ENCODE measurements around the gene ADIPOR2.

ADIPOR2 gene

DNA sequence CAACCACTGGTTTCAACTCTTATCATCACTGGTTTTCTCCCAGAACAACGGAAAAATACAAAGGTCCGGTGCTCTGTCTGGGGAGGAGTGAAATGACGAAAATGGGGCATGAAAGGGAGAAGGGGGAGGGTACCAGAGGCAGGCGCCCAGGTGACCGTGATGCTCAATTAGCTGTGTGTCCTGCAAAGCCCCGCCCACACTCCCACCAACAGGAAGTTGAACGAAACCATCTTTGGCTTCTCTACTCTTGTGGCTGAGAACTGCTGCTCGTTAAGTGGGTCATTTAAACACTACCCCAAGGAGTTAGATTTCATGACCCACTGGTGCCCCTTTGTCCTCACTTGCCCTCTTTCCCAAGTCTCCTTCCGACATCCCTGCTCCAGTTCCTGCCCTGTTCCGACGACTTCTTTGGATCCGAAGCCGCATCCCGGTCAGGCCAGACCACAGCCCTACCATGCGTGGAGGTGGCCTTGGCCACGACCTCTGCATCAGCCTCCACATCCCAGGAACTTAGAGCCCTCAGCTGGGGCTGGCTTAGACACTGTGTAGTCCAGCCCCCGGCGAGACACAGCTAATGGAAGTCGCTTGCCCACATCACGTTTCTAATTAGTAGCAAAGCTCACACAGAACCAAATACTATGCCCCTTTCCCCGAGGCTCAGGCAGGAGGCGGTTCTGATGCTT lies 118.1 kb downstream of the ADIPOR2 start:
- Histone ChIP-seq H3K4me3 (ENCODE audit: low read length) (no peak overlapping the region), H3K36me3 (ENCODE audit: control insufficient read depth, low read depth, low read length) (no peaks in the 10 kb centered on the region), H3K9me3 (ENCODE audit: control insufficient read depth, low read depth, low read length) (no peaks in the 10 kb centered on the region), H3K27ac (ENCODE audit: low read length) (no peak overlapping the region), H3K27me3 (ENCODE audit: control insufficient read depth, insufficient read depth, low read length) (no peaks in the 10 kb centered on the region), H3K9ac (ENCODE audit: low read length) (no peak overlapping the region), H3K4me1 (ENCODE audit: control insufficient read depth, low read depth, low read length) (no peaks in the 10 kb centered on the region)

DNA sequence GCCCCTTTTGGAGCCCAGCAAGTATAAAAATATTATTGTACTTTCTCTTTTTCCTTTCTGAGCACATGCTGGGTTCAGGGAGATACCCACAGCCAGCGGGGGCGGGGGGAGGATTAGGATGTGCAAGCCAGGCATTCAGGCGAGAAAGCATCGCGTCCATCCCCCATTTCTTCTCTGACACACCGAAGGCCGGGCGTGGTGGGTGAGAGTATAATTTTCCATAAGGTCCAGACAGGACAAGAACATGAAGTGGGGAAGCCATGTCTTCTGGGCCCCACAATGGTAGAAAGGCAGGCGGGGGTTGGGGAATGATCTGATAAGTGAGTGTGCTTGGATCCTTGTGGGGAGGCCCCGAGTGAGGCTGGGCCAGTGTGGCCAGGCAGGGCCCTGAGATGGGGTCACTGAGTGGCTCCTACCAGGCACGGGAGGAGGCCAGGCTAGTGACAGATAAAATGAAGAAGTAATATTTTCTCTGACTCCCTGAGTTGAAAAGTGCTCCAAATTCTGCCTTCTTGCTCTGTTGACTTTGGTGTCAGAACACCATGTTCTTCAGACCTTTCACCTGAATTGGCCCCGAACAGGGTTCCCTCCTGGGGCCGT lies 118.8 kb downstream of the ADIPOR2 start:
- no peak overlapping the region for H3K9ac ChIP-seq (ENCODE audit: low read length)
- no peaks in the 10 kb centered on the region for H3K27me3 ChIP-seq (ENCODE audit: control insufficient read depth, insufficient read depth, low read length)
- no peak overlapping the region for H3K4me3 ChIP-seq (ENCODE audit: low read length)
- no peaks in the 10 kb centered on the region for H3K36me3 ChIP-seq (ENCODE audit: control insufficient read depth, low read depth, low read length)
- H3K4me1 ChIP-seq (ENCODE audit: control insufficient read depth, low read depth, low read length) = no peaks in the 10 kb centered on the region
- H3K9me3 ChIP-seq (ENCODE audit: control insufficient read depth, low read depth, low read length) = no peaks in the 10 kb centered on the region
- H3K27ac ChIP-seq (ENCODE audit: low read length) = no peak overlapping the region

DNA sequence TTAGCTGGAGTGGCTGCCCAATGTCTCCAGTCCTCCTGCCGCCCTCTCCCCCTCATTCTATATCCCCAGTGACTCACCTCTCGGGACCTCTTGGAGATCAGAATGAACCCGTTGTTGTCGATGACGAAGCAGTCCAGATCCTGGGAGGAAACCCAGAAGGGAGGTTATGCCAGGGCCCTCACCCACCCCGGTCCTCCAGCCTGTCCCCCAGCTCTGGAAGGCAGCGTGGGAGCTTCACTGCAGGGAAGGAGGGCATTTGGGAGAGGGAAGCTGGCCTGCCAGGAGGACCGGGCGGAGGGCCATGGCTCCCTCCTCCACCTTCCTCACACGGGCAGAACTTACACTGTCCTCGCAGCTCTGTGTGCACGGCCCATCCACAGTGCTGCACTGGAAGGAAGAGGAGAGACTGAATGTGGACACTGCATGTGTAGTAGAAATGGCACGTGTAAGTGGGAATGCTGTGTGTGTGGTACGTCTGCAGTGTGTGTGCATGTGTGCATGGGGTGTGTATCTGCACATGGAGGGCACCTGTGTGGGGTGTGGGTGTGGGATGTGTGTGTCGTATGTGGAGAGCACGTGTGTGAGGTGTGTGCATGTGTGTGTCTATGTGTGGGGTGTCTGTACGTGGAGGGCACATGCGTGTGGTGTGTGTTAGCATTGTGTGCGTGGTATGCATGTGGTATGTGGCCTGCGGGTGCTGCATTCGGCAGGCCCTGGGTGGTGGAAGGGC lies 119.5 kb downstream of the ADIPOR2 start:
- Histone ChIP-seq H3K27ac (ENCODE audit: low read length) (no peak overlapping the region), H3K36me3 (ENCODE audit: control insufficient read depth, low read depth, low read length) (no peaks in the 10 kb centered on the region), H3K9ac (ENCODE audit: low read length) (no peak overlapping the region), H3K4me3 (ENCODE audit: low read length) (no peak overlapping the region), H3K27me3 (ENCODE audit: control insufficient read depth, insufficient read depth, low read length) (no peaks in the 10 kb centered on the region), H3K9me3 (ENCODE audit: control insufficient read depth, low read depth, low read length) (no peaks in the 10 kb centered on the region), H3K4me1 (ENCODE audit: control insufficient read depth, low read depth, low read length) (no peaks in the 10 kb centered on the region)

DNA sequence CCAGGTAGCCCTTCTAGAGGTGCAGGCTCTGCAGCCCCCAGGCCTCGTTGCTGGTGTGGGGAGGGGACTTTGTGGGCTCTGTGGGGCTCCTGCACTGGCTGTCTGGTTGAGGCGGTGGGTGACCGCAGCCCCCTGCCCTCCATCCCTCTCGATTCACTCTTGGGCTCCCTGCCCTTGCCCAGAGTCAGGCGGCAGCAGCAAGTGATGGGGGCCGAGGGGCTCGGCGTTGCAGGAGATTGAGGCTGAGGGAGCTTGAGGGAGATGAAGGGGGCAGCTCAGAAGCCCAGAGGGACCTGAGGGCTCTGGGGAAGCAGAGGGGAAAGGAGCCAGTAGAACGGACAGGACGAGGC lies 120.0 kb downstream of the ADIPOR2 start:
- Histone ChIP-seq H3K4me1 (ENCODE audit: control insufficient read depth, low read depth, low read length) (no peaks in the 10 kb centered on the region), H3K9me3 (ENCODE audit: control insufficient read depth, low read depth, low read length) (no peaks in the 10 kb centered on the region), H3K27me3 (ENCODE audit: control insufficient read depth, insufficient read depth, low read length) (no peaks in the 10 kb centered on the region), H3K36me3 (ENCODE audit: control insufficient read depth, low read depth, low read length) (no peaks in the 10 kb centered on the region), H3K27ac (ENCODE audit: low read length) (no peak overlapping the region), H3K4me3 (ENCODE audit: low read length) (no peak overlapping the region), H3K9ac (ENCODE audit: low read length) (no peak overlapping the region)

DNA sequence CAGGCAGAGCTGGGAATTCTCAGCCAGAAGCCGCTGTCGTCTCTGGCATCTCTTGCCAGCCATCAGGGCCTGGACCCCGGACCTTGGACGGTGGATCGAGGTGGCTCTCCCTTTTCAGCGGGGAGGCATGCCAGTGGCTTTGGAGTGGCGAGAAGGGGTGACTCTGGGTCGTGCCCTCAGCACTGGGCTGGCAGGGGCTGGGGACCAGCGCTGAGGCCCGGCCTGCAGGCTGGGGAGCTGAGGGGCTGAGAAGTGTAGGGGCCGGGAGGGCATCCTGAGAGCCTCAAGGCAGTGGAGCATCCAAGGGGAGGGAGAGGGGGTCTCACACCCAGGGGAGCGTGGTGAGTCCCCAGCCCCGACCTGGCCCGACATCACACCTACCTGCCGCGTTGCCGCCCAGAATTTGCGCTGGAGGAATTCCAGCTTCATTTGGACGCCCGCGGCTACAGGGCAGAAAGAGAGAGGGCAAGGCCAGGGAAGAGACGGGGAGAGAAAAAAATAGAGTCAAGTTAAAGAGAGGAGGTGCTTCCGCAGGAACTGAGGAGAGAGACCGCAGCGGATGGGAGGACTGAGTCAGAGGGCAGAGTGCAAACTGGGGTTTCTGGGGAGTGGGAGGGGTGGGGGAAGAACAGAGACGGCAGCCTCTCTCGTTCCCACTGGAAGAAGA lies 120.5 kb downstream of the ADIPOR2 start:
- Histone ChIP-seq H3K27me3 (ENCODE audit: control insufficient read depth, insufficient read depth, low read length) (no peaks in the 10 kb centered on the region), H3K4me3 (ENCODE audit: low read length) (no peak overlapping the region), H3K27ac (ENCODE audit: low read length) (no peak overlapping the region), H3K4me1 (ENCODE audit: control insufficient read depth, low read depth, low read length) (no peaks in the 10 kb centered on the region), H3K9ac (ENCODE audit: low read length) (no peak overlapping the region), H3K36me3 (ENCODE audit: control insufficient read depth, low read depth, low read length) (no peaks in the 10 kb centered on the region), H3K9me3 (ENCODE audit: control insufficient read depth, low read depth, low read length) (no peaks in the 10 kb centered on the region)

DNA sequence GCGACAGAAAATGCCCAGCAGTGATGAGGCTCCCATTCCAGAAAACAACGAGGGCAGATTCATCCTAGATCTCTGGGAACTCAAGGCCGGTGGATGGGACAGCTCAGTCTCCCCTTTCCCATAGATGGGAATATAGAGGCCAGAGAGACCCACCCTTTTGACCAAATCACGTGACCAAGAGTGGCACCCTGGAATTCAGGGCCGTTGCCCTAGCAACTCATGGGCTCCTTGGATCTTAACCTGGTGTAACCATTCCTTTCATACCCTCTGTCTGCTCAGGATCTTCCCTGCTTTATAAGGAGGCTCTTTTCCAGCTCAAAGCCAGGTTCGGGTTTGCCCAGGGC lies 121.0 kb downstream of the ADIPOR2 start:
- Histone ChIP-seq H3K4me1 (ENCODE audit: control insufficient read depth, low read depth, low read length) (no peaks in the 10 kb centered on the region), H3K36me3 (ENCODE audit: control insufficient read depth, low read depth, low read length) (no peaks in the 10 kb centered on the region), H3K4me3 (ENCODE audit: low read length) (no peak overlapping the region), H3K9me3 (ENCODE audit: control insufficient read depth, low read depth, low read length) (no peaks in the 10 kb centered on the region), H3K27ac (ENCODE audit: low read length) (no peak overlapping the region), H3K27me3 (ENCODE audit: control insufficient read depth, insufficient read depth, low read length) (no peaks in the 10 kb centered on the region), H3K9ac (ENCODE audit: low read length) (no peak overlapping the region)

DNA sequence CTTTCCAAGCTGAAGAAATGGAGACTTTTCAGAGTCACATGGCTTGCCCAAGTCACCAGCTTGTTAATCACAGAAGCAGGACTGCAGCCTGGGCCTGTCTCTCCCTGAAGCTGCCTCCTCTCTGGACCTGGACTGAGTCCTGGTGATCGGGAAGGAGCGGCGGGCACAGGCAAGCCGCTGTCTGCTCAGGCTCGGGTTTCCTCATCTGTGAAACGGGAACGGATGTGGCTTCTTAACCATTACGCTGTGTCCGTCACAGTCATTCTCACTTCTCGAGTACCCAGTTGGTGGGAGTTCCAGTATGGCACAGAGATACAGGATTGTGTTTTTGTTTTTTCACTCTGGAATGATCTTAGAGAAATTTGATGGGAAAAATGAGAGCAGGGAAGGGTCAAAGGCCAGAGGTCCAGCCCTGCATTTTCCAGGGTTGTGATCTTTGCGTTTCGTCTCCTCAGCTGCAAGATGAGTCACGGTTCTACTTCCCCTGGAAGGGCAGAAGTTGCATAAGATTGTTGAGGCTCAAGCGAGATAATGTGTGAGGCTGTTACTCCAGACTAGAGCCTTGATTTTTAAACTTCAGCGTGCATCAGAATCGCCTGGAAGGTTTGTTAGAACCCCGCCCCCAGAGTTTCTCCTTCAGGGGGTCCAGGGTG lies 121.9 kb downstream of the ADIPOR2 start:
- no peaks in the 10 kb centered on the region for H3K4me1 ChIP-seq (ENCODE audit: control insufficient read depth, low read depth, low read length)
- no peaks in the 10 kb centered on the region for H3K27me3 ChIP-seq (ENCODE audit: control insufficient read depth, insufficient read depth, low read length)
- no peak overlapping the region for H3K4me3 ChIP-seq (ENCODE audit: low read length)
- H3K9ac ChIP-seq (ENCODE audit: low read length) = no peak overlapping the region
- H3K27ac ChIP-seq (ENCODE audit: low read length) = no peak overlapping the region
- no peaks in the 10 kb centered on the region for H3K9me3 ChIP-seq (ENCODE audit: control insufficient read depth, low read depth, low read length)
- no peaks in the 10 kb centered on the region for H3K36me3 ChIP-seq (ENCODE audit: control insufficient read depth, low read depth, low read length)

DNA sequence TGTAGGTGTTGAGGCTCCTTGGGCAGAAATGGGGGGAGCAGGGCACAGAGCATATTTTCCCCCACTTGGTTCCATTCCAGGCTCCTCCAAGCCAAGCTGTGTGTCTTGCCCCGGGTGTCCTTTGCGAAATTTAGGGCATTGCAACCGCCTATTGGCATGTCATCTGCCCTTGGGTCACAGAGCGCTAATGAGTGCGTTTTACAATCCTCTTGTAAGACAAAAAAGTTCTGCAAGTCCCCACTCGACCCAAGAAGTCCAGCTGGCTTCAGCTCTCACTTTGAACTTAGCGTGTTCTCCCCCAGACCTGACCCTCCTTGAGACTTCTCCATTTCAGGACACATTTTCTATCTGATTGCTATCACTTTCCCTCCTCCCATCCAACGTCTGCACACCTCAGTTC lies 123.4 kb downstream of the ADIPOR2 start:
- H3K36me3 ChIP-seq (ENCODE audit: control insufficient read depth, low read depth, low read length) = no peaks in the 10 kb centered on the region
- H3K4me3 ChIP-seq (ENCODE audit: low read length) = no peak overlapping the region
- no peak overlapping the region for H3K27ac ChIP-seq (ENCODE audit: low read length)
- no peak overlapping the region for H3K9ac ChIP-seq (ENCODE audit: low read length)
- peaks cover 4% of the 10 kb centered on the region for H3K27me3 ChIP-seq (ENCODE audit: control insufficient read depth, insufficient read depth, low read length)
- no peaks in the 10 kb centered on the region for H3K4me1 ChIP-seq (ENCODE audit: control insufficient read depth, low read depth, low read length)
- H3K9me3 ChIP-seq (ENCODE audit: control insufficient read depth, low read depth, low read length) = no peaks in the 10 kb centered on the region

DNA sequence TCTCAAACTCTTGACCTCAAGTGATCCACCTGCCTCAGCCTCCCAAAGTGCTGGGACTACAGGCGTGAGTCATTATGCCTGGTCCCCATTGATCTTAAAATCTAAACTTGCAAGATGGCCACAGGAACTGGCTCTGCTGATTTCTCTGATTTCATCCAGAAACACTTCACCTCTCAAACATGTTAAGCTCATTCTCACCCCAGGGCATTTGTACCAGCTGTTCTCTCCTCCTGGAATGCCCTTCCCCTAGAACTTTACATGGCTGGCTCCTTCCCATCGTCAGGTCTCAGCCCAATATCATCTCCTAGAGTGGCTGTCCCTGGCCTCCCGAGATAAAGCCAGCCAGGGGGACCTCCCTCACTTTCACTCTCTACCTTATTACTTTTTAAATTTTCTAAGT lies 124.2 kb downstream of the ADIPOR2 start:
- H3K4me1 ChIP-seq (ENCODE audit: control insufficient read depth, low read depth, low read length) = no peaks in the 10 kb centered on the region
- no peaks in the 10 kb centered on the region for H3K9me3 ChIP-seq (ENCODE audit: control insufficient read depth, low read depth, low read length)
- no peak overlapping the region for H3K27ac ChIP-seq (ENCODE audit: low read length)
- H3K9ac ChIP-seq (ENCODE audit: low read length) = no peak overlapping the region
- no peak overlapping the region for H3K4me3 ChIP-seq (ENCODE audit: low read length)
- peaks cover 12% of the 10 kb centered on the region for H3K27me3 ChIP-seq (ENCODE audit: control insufficient read depth, insufficient read depth, low read length)
- H3K36me3 ChIP-seq (ENCODE audit: control insufficient read depth, low read depth, low read length) = no peaks in the 10 kb centered on the region

DNA sequence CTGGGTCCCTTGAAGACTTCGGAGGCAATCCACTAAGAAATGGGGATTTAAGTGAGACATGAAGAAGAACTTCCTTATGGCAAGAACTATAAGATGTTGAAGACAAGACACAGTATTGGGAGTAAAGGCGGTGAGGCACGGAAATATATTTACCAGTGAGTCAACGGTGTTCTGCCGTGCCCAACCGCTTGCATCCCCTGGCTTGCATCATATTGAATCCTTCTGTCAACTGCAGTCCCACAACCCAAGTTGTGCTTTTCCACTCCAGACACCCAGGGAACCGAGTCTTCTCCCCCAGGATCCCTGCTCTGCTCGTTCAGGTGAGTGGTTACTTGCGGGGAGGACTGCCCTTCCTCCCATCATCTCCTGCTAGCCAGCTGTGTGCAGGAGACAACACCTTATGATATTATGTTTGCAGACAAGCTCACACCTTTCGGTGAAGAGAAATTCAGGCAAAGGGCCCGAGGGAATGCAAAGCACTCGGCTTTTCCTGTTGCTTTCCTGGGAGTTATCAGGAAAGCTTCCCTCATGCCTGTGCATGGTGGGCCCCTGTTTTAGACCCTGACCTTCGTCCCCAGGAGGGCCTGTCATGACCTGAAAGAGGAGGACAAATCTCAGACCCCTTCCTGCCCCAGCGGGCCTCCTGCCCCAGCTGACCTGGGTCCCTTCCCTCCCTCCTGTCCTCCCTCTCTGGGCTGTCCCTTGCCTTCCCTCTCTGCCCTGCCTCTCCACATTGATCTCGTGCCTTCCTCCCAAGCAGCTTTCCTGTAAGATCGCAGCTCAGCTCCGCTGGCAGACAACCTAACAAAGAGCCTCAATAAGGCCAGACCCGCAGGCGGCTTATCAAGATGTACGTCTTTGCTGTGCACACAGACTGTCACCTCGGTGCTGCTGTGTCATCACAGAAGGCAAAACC lies 125.2 kb downstream of the ADIPOR2 start:
- no peaks in the 10 kb centered on the region for H3K36me3 ChIP-seq (ENCODE audit: control insufficient read depth, low read depth, low read length)
- no peak overlapping the region for H3K4me3 ChIP-seq (ENCODE audit: low read length)
- H3K9ac ChIP-seq (ENCODE audit: low read length) = no peak overlapping the region
- no peaks in the 10 kb centered on the region for H3K9me3 ChIP-seq (ENCODE audit: control insufficient read depth, low read depth, low read length)
- H3K27me3 ChIP-seq (ENCODE audit: control insufficient read depth, insufficient read depth, low read length) = peaks cover 22% of the 10 kb centered on the region
- H3K27ac ChIP-seq (ENCODE audit: low read length) = no peak overlapping the region
- no peaks in the 10 kb centered on the region for H3K4me1 ChIP-seq (ENCODE audit: control insufficient read depth, low read depth, low read length)
